K562 (cell line): Measurements from ENCODE around the gene MYL1. TPM values are rescaled to one million over a fixed set of nuclear protein-coding genes. Genes with fewer than 3 reads are reported as not detected.

Experiments used
- ATAC-seq: fragments of 200-7000 bp; cut with Tn5 transposase; 3 replicates; pipeline ENCODE4 v1.9.1; 2020; ENCODE audit warnings: moderate library complexity
- BruUV-seq: library from RNA; stranded (reverse); fragments of 400-500 nt; replicated peaks from 2 replicates; lab custom pipeline; 2021; lab: Mats Ljungman, UMichigan
- CTCF ChIA-PET: fragments of 300-600 bp; formaldehyde crosslinking; extraction: SDS; loops from one replicate; lab custom pipeline; 2021; ENCODE audit warnings: low intra/inter-chr PET ratio; lab: Yijun Ruan, JAX
- POLR2A ChIA-PET: fragments of 300-600, 350-650 bp; sonication (Branson Sonifier 250); formaldehyde crosslinking; extraction: SDS; loops from one replicate; lab custom pipeline; 2021; ENCODE audit warnings: antibody characterized with exemption, inconsistent platforms; lab: Yijun Ruan, JAX
- DNase-seq, 4 experiments: peaks; one replicate each; pipeline versions ENCODE4 v3.0.0 to v3.0.0-alpha.2; 2011 to 2018; ENCODE audit warnings: low spot score in 3 of 4, mixed read lengths in 3 of 4; ENCODE audit errors: extremely low read depth in 1 of 4
- FAIRE-seq: peaks from 2 replicates; lab custom pipeline; 2011; peaks lifted over from hg19 to GRCh38; lab: Jason Lieb, UNC
- H2AFZ ChIP-seq: 2 replicates; pipeline ENCODE4 v1.6.0; 2011; ENCODE audit warnings: low read depth, low read length, control low read depth, inconsistent platforms
- H3K27ac ChIP-seq: fragments of 200-600 bp; 3 replicates; pipeline ENCODE4 v1.8.0; 2011; ENCODE audit warnings: low read depth, mild to moderate bottlenecking, control low read depth, inconsistent platforms, low read length, moderate library complexity, mixed read lengths; ENCODE audit errors: extremely low read depth
- H3K27me3 ChIP-seq, 2 experiments: fragments of 300-600 bp in 1 of 2; 2 replicates in 1 of 2; 3 replicates in 1 of 2; pipeline versions ENCODE4 v1.6.0 to v1.8.0; 2011; ENCODE audit warnings: inconsistent platforms in 2 of 2, low read length in 2 of 2, mild to moderate bottlenecking in 1 of 2, mixed read lengths in 1 of 2, moderate library complexity in 1 of 2; ENCODE audit not compliant: control insufficient read depth in 2 of 2, insufficient read depth in 2 of 2
- H3K36me3 ChIP-seq: fragments of 300-600 bp; 3 replicates; pipeline ENCODE4 v1.8.0; 2011; ENCODE audit warnings: mild to moderate bottlenecking, low read length, inconsistent platforms; ENCODE audit not compliant: control insufficient read depth, insufficient read depth
- H3K4me1 ChIP-seq, 2 experiments: fragments of 200-600 bp in 1 of 2; replicated peaks in 1 of 2; 2 replicates in 1 of 2; 3 replicates in 1 of 2; pipeline versions ENCODE4 v1.5.1 to v1.8.0; 2011; ENCODE audit warnings: inconsistent platforms in 2 of 2, low read length in 2 of 2, mild to moderate bottlenecking in 1 of 2, mixed read lengths in 1 of 2, moderate library complexity in 1 of 2; ENCODE audit not compliant: control insufficient read depth in 2 of 2, insufficient read depth in 2 of 2
- H3K4me2 ChIP-seq: 2 replicates; pipeline ENCODE4 v1.6.1; 2011; ENCODE audit warnings: low read length, control low read depth, inconsistent platforms, mixed read lengths; ENCODE audit not compliant: insufficient read depth
- H3K4me3 ChIP-seq: fragments of 200-600 bp; sonication (generic), shearing (Covaris generic); 2 replicates; pipeline ENCODE4 v1.5.1; 2016; ENCODE audit warnings: control low read depth, inconsistent platforms
- H3K79me2 ChIP-seq: fragments of 200-600 bp; 3 replicates; pipeline ENCODE4 v1.8.0; 2011; ENCODE audit warnings: low read length, inconsistent platforms; ENCODE audit not compliant: control insufficient read depth, insufficient read depth
- H3K9ac ChIP-seq, 2 experiments: 2 replicates each; pipeline versions ENCODE4 v1.6.0 to v1.6.1; 2011; ENCODE audit warnings: low read depth in 2 of 2, low read length in 2 of 2, control low read depth in 1 of 2, inconsistent platforms in 1 of 2, mild to moderate bottlenecking in 1 of 2, mixed read lengths in 1 of 2; ENCODE audit not compliant: insufficient read depth in 1 of 2
- H3K9me1 ChIP-seq: one replicate; pipeline ENCODE4 v1.6.0; 2011; ENCODE audit warnings: inconsistent platforms, mild to moderate bottlenecking, low read length, moderate library complexity; ENCODE audit not compliant: control insufficient read depth, insufficient read depth
- H3K9me3 ChIP-seq: replicated peaks from 2 replicates; pipeline ENCODE4 v1.5.1; 2011; ENCODE audit warnings: low read depth, low read length, inconsistent platforms; ENCODE audit not compliant: control insufficient read depth, insufficient read depth
- H4K20me1 ChIP-seq: replicated peaks from 2 replicates; pipeline ENCODE4 v1.6.1; 2011; ENCODE audit warnings: low read length, inconsistent platforms, mixed read lengths; ENCODE audit not compliant: control insufficient read depth, insufficient read depth
- EGR1 ChIP-seq: fragments of 450-650 bp; conservative IDR thresholded peaks from 2 replicates; pipeline ENCODE4 v1.6.1; 2017; ENCODE audit warnings: mild to moderate bottlenecking
- EP400 ChIP-seq: fragments of 450-650 bp; IDR thresholded peaks from 2 replicates; pipeline ENCODE4 v1.6.1; 2017; ENCODE audit warnings: antibody characterized with exemption, mild to moderate bottlenecking, moderate library complexity
- HSF4 ChIP-seq: fragments of 250-450 bp; sonication (Bioruptor Pico); IDR thresholded peaks from 2 replicates; pipeline ENCODE4 v2.1.2; 2022; ENCODE audit warnings: mild to moderate bottlenecking, moderate library complexity, borderline replicate concordance
- MCM2 ChIP-seq: fragments of 450-650 bp; IDR thresholded peaks from 2 replicates; pipeline ENCODE4 v1.6.1; 2017; ENCODE audit warnings: low read depth, mild to moderate bottlenecking
- NFYB ChIP-seq: IDR thresholded peaks from 2 replicates; pipeline ENCODE4 v1.6.1; 2011; ENCODE audit warnings: mild to moderate bottlenecking, moderate library complexity; ENCODE audit not compliant: insufficient read length; ENCODE audit errors: extremely low read depth
- PHB2 ChIP-seq: fragments of 450-650 bp; IDR thresholded peaks from 2 replicates; pipeline ENCODE4 v1.6.1; 2017; ENCODE audit warnings: low read depth
- RBM14 ChIP-seq: fragments of 200-400 bp; formaldehyde crosslinking; IDR thresholded peaks from 2 replicates; pipeline ENCODE4 v1.6.1; 2018; ENCODE audit warnings: low read depth, mild to moderate bottlenecking, low read length, moderate library complexity, borderline replicate concordance; ENCODE audit not compliant: insufficient read depth
- STAG1 ChIP-seq: sonication (generic); formaldehyde crosslinking; IDR thresholded peaks from 2 replicates; pipeline ENCODE4 v1.5.0; 2020; ENCODE audit warnings: missing genetic modification reagents, borderline replicate concordance
- STAT5A ChIP-seq: IDR thresholded peaks from 2 replicates; pipeline ENCODE4 v1.6.1; 2012; ENCODE audit warnings: low read length, inconsistent platforms, borderline replicate concordance
- TCF7 ChIP-seq: sonication (generic); IDR thresholded peaks from 2 replicates; pipeline ENCODE4 v1.6.1; 2016; ENCODE audit warnings: antibody characterized with exemption, borderline replicate concordance
- TEAD1 ChIP-seq, 2 experiments: fragments of 450-650 bp in 1 of 2; sonication (generic) in 1 of 2; formaldehyde crosslinking; IDR thresholded peaks; 2 replicates each; pipeline versions ENCODE4 v1.4.0 to v1.8.0; 2020 to 2022; ENCODE audit warnings: mild to moderate bottlenecking in 2 of 2, missing genetic modification reagents in 1 of 2
- TEAD2 ChIP-seq: fragments of 450-650 bp; IDR thresholded peaks from 2 replicates; pipeline ENCODE4 v1.6.1; 2016; ENCODE audit warnings: missing genetic modification characterization, control low read depth, missing compliant biosample characterization
- ZNF133 ChIP-seq: fragments of 250-450 bp; sonication (Bioruptor Pico); IDR thresholded peaks from 2 replicates; pipeline ENCODE4 v1.4.0; 2020; ENCODE audit warnings: mild to moderate bottlenecking
- ZNF174 ChIP-seq: fragments of 250-450 bp; sonication (Bioruptor Pico); IDR thresholded peaks from 2 replicates; pipeline ENCODE4 v1.4.0; 2020; ENCODE audit warnings: mild to moderate bottlenecking
- ZNF41 ChIP-seq: fragments of 250-450 bp; sonication (Bioruptor Pico); conservative IDR thresholded peaks from 2 replicates; pipeline ENCODE4 v1.4.0; 2020; ENCODE audit warnings: mild to moderate bottlenecking
- ZNF444 ChIP-seq: fragments of 250-450 bp; sonication (Bioruptor Pico); IDR thresholded peaks from 2 replicates; pipeline ENCODE4 v1.4.0; 2020; ENCODE audit warnings: mild to moderate bottlenecking, moderate library complexity
- WGBS: fragments of 100-300 bp; shearing (Covaris generic); methylation state at CpG from one replicate; pipeline ENCODE4 v1.1.6; 2016; ENCODE audit warnings: low coverage, mixed read lengths; ENCODE audit not compliant: insufficient coverage; ENCODE audit errors: missing lambda C conversion rate; 5-methylcytosine and 5-hydroxymethylcytosine counted together
- in situ Hi-C: fragments of 300-500 bp; cut with MboI; formaldehyde crosslinking; loops from 4 replicates; pipeline ENCODE4 v1.15.0; 2018; ENCODE audit warnings: inconsistent platforms, mixed read lengths
- intact Hi-C: fragments of 100-400 bp; cut with micrococcal nuclease; formaldehyde crosslinking; loops from 2 replicates; pipeline ENCODE4 v1.14.2; 2022
- polyA plus RNA-seq, 8 experiments: library from polyadenylated mRNA; depleted of rRNA in 4 of 8; stranded (reverse) in 5 of 8; unstranded in 3 of 8; fragments of >200 nt; fragmentation: Nextera tagmentation in 2 of 8; fragmentation: Illumina TruSeq in 1 of 8; extraction: Ambion mirVana in 2 of 8; extraction: Trizol in 1 of 8; gene quantifications; 2 replicates each; pipeline versions ENCODE4 v1.2.1 to v1.2.3, GENCODE V29; 2011 to 2014; ENCODE audit warnings: inconsistent platforms in 1 of 8, missing spikeins in 1 of 8
- total RNA-seq, 7 experiments: library from RNA; depleted of rRNA in 6 of 7; stranded (reverse); fragments of >200 nt in 6 of 7; fragmentation: Illumina TruSeq in 2 of 7; extraction: Trizol in 2 of 7; gene quantifications; 2 replicates each; pipeline versions ENCODE4 v1.2.1 to v1.2.3, GENCODE V29; 2011 to 2021; ENCODE audit warnings: low replicate concordance in 1 of 7
- TF ChIP-seq, protein P1 (sequence below): fragments of 450-650 bp; IDR thresholded peaks from 2 replicates; pipeline ENCODE4 v1.6.1; 2016
- TF ChIP-seq, protein P2 (sequence below): fragments of 450-650 bp; formaldehyde crosslinking; IDR thresholded peaks from 2 replicates; pipeline ENCODE4 v1.4.0; 2022; ENCODE audit warnings: missing genetic modification characterization
- TF ChIP-seq, protein P3 (sequence below): fragments of 250-450 bp; sonication (Bioruptor Pico); IDR thresholded peaks from 2 replicates; pipeline ENCODE4 v1.5.0; 2022; ENCODE audit warnings: mild to moderate bottlenecking

Gene MYL1
- total and polyA plus RNA-seq, 9 of the 15 experiments (the other 6 are each of a cell fraction or from before 2014, with no cell fraction given) = not detected

DNA sequence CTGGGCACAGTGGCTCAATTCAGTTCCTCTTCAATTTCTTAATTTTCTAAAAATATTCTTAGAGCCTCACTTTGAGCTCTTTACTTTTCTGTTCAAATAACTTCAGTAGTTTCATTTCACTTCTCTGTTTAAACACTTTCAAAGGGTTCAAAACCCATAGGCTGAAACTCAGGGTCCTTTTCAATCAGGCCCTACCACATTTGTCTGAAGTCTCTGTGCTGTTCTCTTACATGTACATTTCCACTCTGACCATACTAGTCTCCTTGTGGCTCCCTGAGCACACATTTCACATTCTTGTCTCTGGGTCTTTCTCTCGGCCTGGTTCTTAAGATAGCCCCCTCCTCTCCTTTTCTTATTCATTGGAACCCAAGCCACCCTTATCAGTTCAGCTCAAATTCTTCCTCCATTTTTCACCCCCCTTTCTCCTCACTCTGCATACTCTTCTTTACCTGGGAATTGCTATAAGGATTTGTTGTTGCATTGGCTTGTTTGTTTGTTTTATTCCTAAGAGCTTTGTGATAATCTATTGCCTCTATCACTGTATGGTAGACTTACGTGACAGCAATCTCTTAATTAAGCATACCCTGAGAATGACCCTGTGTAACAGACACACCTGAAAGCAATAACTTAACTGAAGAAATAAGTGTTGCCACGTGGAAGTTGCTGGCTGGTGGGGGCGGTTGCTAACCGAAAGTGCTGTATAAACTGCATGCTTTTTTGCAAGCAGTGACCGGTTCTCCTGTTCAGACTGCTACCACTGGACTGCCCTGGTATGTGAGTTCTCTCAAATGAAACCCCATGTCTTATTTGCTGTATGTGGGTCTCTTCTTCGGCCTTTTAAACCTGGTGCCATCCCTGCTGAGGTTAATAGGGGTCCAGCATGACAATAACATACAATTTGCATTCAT lies 62.0 kb downstream of the MYL1 start:
- 0% methylated on average over 7 of the region's 7 CpGs for WGBS
- Histone ChIP-seq H3K9me1 (no peaks in the 10 kb centered on the region), H3K36me3 (no peaks in the 10 kb centered on the region), H3K4me1 (no peaks in the 10 kb centered on the region), H3K27ac (no peak overlapping the region), H3K4me2 (no peak overlapping the region), H3K9ac (no peak overlapping the region), H3K79me2 (no peaks in the 10 kb centered on the region), H3K9me3 (no peaks in the 10 kb centered on the region), H3K27me3 (no peaks in the 10 kb centered on the region), H2AFZ (no peak overlapping the region), H3K4me3 (no peak overlapping the region), H4K20me1 (no peaks in the 10 kb centered on the region)
- ATAC-seq (no peak), DNase-seq (no peak), FAIRE-seq (no peak)
- ChIA-PET POLR2A (no interaction called here), CTCF (no interaction called here)
- intact Hi-C loops (no loop called here), in situ Hi-C loops (no loop called here)
- no TSS peak for BruUV-seq
- TF ChIP-seq EGR1 (no peak), TEAD1 (CRISPR knock-in tag; IDR thresholded peaks at IDR 0.05) (no peak), ZNF133 (CRISPR knock-in tag) (no peak), HSF4 (CRISPR knock-in tag) (no peak), ZNF174 (CRISPR knock-in tag) (no peak), PHB2 (no peak), STAT5A (no peak), RBM14 (no peak), ZNF444 (CRISPR knock-in tag) (no peak), MCM2 (no peak), EP400 (no peak), TCF7 (no peak), NFYB (no peak), TEAD2 (tag) (no peak), STAG1 (no peak), ZNF41 (CRISPR knock-in tag) (no peak)
- TF ChIP-seq, protein P1, sequence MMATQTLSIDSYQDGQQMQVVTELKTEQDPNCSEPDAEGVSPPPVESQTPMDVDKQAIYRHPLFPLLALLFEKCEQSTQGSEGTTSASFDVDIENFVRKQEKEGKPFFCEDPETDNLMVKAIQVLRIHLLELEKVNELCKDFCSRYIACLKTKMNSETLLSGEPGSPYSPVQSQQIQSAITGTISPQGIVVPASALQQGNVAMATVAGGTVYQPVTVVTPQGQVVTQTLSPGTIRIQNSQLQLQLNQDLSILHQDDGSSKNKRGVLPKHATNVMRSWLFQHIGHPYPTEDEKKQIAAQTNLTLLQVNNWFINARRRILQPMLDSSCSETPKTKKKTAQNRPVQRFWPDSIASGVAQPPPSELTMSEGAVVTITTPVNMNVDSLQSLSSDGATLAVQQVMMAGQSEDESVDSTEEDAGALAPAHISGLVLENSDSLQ = no peak
- TF ChIP-seq, protein P2, sequence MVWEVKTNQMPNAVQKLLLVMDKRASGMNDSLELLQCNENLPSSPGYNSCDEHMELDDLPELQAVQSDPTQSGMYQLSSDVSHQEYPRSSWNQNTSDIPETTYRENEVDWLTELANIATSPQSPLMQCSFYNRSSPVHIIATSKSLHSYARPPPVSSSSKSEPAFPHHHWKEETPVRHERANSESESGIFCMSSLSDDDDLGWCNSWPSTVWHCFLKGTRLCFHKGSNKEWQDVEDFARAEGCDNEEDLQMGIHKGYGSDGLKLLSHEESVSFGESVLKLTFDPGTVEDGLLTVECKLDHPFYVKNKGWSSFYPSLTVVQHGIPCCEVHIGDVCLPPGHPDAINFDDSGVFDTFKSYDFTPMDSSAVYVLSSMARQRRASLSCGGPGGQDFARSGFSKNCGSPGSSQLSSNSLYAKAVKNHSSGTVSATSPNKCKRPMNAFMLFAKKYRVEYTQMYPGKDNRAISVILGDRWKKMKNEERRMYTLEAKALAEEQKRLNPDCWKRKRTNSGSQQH (CRISPR knock-in tag) = no peak
- TF ChIP-seq, protein P3, sequence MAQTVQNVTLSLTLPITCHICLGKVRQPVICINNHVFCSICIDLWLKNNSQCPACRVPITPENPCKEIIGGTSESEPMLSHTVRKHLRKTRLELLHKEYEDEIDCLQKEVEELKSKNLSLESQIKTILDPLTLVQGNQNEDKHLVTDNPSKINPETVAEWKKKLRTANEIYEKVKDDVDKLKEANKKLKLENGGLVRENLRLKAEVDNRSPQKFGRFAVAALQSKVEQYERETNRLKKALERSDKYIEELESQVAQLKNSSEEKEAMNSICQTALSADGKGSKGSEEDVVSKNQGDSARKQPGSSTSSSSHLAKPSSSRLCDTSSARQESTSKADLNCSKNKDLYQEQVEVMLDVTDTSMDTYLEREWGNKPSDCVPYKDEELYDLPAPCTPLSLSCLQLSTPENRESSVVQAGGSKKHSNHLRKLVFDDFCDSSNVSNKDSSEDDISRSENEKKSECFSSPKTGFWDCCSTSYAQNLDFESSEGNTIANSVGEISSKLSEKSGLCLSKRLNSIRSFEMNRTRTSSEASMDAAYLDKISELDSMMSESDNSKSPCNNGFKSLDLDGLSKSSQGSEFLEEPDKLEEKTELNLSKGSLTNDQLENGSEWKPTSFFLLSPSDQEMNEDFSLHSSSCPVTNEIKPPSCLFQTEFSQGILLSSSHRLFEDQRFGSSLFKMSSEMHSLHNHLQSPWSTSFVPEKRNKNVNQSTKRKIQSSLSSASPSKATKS (CRISPR knock-in tag) = no peak
